GM23248 (cell line): ENCODE results near the gene KIF13A. TPM values are rescaled to one million over a fixed set of nuclear protein-coding genes. Genes with fewer than 3 reads are reported as not detected.

Experiments used
- DNase-seq: peaks from one replicate; pipeline ENCODE4 v3.0.0-alpha.2; 2015
- H2AFZ ChIP-seq: fragments of 200-600 bp; sonication (generic); 2 replicates; pipeline ENCODE4 v1.6.1; 2016; ENCODE audit warnings: antibody characterized with exemption
- H3F3A ChIP-seq: fragments of 200-600 bp; sonication (generic); 2 replicates; pipeline ENCODE4 v1.6.1; 2016; ENCODE audit warnings: mild to moderate bottlenecking, antibody characterized with exemption, mixed run types; ENCODE audit not compliant: insufficient read depth
- H3K27ac ChIP-seq: fragments of 200-600 bp; sonication (generic); 2 replicates; pipeline ENCODE4 v1.5.1; 2016; ENCODE audit warnings: mild to moderate bottlenecking
- H3K27me3 ChIP-seq: fragments of 200-600 bp; sonication (generic); replicated peaks from 2 replicates; pipeline ENCODE4 v1.6.1; 2016; ENCODE audit warnings: mild to moderate bottlenecking; ENCODE audit not compliant: insufficient read depth
- H3K36me3 ChIP-seq: fragments of 200-600 bp; sonication (generic); 2 replicates; pipeline ENCODE4 v1.6.1; 2016; ENCODE audit warnings: low read depth, mild to moderate bottlenecking
- H3K4me1 ChIP-seq: fragments of 200-600 bp; sonication (generic); 2 replicates; pipeline ENCODE4 v1.6.1; 2016; ENCODE audit warnings: mild to moderate bottlenecking; ENCODE audit not compliant: insufficient read depth
- H3K4me2 ChIP-seq: fragments of 200-600 bp; sonication (generic); one replicate; pipeline ENCODE4 v1.6.1; 2016; ENCODE audit warnings: mild to moderate bottlenecking; ENCODE audit not compliant: unreplicated experiment
- H3K4me3 ChIP-seq: fragments of 200-600 bp; sonication (generic); 2 replicates; pipeline ENCODE4 v1.5.1; 2016; ENCODE audit warnings: mild to moderate bottlenecking
- H3K79me2 ChIP-seq: fragments of 200-600 bp; sonication (generic); 2 replicates; pipeline ENCODE4 v1.6.1; 2016; ENCODE audit warnings: mild to moderate bottlenecking; ENCODE audit not compliant: insufficient read depth
- H3K9ac ChIP-seq: fragments of 200-600 bp; sonication (generic); 2 replicates; pipeline ENCODE4 v1.6.1; 2016; ENCODE audit warnings: mild to moderate bottlenecking
- H3K9me2 ChIP-seq: fragments of 200-600 bp; sonication (generic); 2 replicates; pipeline ENCODE4 v1.6.1; 2016; ENCODE audit warnings: mixed run types, mild to moderate bottlenecking, moderate library complexity; ENCODE audit not compliant: insufficient read depth
- H3K9me3 ChIP-seq: fragments of 200-600 bp; sonication (generic); one replicate; pipeline ENCODE4 v1.6.1; 2017; ENCODE audit warnings: low read depth
- H4K20me1 ChIP-seq: fragments of 200-600 bp; sonication (generic); 2 replicates; pipeline ENCODE4 v1.6.0; 2016; ENCODE audit not compliant: insufficient read depth
- EZH2 ChIP-seq: fragments of 200-600 bp; sonication (generic); IDR thresholded peaks from 2 replicates; pipeline ENCODE4 v1.6.1; 2018; ENCODE audit warnings: antibody characterized with exemption, mild to moderate bottlenecking; ENCODE audit not compliant: insufficient read depth, poor library complexity, severe bottlenecking
- EZH2phosphoT487 ChIP-seq: fragments of 200-600 bp; sonication (generic); IDR thresholded peaks from 2 replicates; pipeline ENCODE4 v1.6.1; 2018; ENCODE audit warnings: antibody characterized with exemption, moderate library complexity, mild to moderate bottlenecking, low read depth; ENCODE audit not compliant: insufficient read depth
- WGBS, 2 experiments: methylation state at CpG; one replicate each; pipeline ENCODE4 v1.1.6; 2015 to 2017; ENCODE audit warnings: low lambda C conversion rate in 2 of 2, low coverage in 1 of 2; ENCODE audit errors: missing lambda C conversion rate in 2 of 2; 5-methylcytosine and 5-hydroxymethylcytosine counted together
- in situ Hi-C: fragments of 300-500 bp; cut with MboI; formaldehyde crosslinking; loops from 2 replicates; pipeline ENCODE4 v1.15.0; 2020
- polyA plus RNA-seq: library from polyadenylated mRNA; unstranded; fragments of >200 nt; fragmentation: Nextera tagmentation; extraction: Ambion mirVana; gene quantifications from 2 replicates; pipeline ENCODE4 v1.2.1, GENCODE V29; 2016
- total RNA-seq: library from RNA; depleted of rRNA; stranded (reverse); fragments of >200 nt; shearing (Covaris generic); gene quantifications from 2 replicates; pipeline ENCODE4 v1.2.3, GENCODE V29; 2014

KIF13A gene
- total and polyA plus RNA-seq, 2 experiments from 2014 or later, result 5.0 to 46.0 TPM

DNA sequence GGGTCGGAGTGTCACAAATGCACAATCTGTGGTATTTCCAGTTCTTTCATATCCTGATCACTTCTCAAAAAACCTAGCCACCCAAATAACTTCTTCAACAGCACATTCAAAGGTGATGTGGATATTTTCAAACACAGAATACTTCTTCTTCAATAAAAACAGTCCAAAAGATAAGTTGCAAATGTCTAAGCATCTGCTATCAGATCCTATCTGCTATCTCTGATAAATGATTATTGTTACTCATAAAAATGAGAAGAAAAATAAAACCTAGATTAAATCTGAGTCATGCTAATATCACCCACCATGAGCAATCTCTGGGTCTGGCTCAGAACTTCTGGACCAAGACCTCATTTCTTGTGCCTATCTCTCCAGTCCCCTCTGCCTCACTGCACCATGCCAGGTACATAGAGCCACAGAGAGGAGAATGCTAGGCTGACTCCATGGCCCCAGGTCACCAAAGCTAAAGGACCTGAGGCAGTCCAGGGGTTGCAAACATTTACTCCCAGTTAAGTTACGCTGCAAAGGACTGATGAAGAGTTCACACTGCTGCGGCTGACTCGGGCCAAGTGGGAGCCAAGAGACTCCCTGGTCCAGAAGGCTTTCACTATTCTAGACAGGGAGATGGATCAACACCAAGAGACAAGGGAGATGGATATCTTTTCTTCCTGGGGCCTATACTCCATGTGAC, 101.4 kb downstream of the KIF13A start:
- Histone ChIP-seq H3K9ac (no peak overlapping the region), H3K4me2 (no peak overlapping the region), H4K20me1 (peaks cover 3% of the 10 kb centered on the region; the same call in 1 of the 2 replicates), H3F3A (peaks cover 27% of the 10 kb centered on the region), H3K4me1 (peaks cover 34% of the 10 kb centered on the region), H3K79me2 (peaks cover 34% of the 10 kb centered on the region), H3K9me2 (no peaks in the 10 kb centered on the region), H2AFZ (no peak overlapping the region), H3K27ac (no peak overlapping the region), H3K27me3 (no peaks in the 10 kb centered on the region), H3K4me3 (no peak overlapping the region), H3K36me3 (0 out of 2 replicates have a peak, but pooled peaks cover 3% of the 10 kb centered on the region), H3K9me3 (no peaks in the 10 kb centered on the region)
- in situ Hi-C loops, result no loop called here
- WGBS, 2 experiments, result 92 to 98% methylated on average over 4 of the region's 4 CpGs
- TF ChIP-seq EZH2phosphoT487, result no peak
- no peak for TF ChIP-seq EZH2
- DNase-seq, result no peak

GRCh38 chr6:17884498-17885478, 102.6 kb downstream of the KIF13A start:
- peaks cover 44% of the 10 kb centered on the region for H3K79me2 ChIP-seq
- no peaks in the 10 kb centered on the region for H3K27me3 ChIP-seq
- H3F3A ChIP-seq, result peaks cover 27% of the 10 kb centered on the region
- H2AFZ ChIP-seq, result no peak overlapping the region
- DNase-seq, result peak; percentile 52
- no peaks in the 10 kb centered on the region for H3K9me3 ChIP-seq
- H4K20me1 ChIP-seq, result peaks cover 3% of the 10 kb centered on the region; the same call in 1 of the 2 replicates
- peak overlapping the region; percentile 36 for H3K9ac ChIP-seq
- in situ Hi-C loops, result no loop called here
- no peaks in the 10 kb centered on the region for H3K9me2 ChIP-seq
- WGBS, 2 experiments, result 46 to 50% methylated on average over 4 of the region's 4 CpGs
- TF ChIP-seq EZH2 (no peak), EZH2phosphoT487 (no peak)
- H3K4me2 ChIP-seq, result peak overlapping the region; percentile 65
- H3K4me1 ChIP-seq, result peaks cover 34% of the 10 kb centered on the region
- peak overlapping the region; percentile 27; the same call in 1 of the 2 replicates for H3K27ac ChIP-seq
- peak overlapping the region; percentile 41 for H3K4me3 ChIP-seq
- 0 out of 2 replicates have a peak, but pooled peaks cover 3% of the 10 kb centered on the region for H3K36me3 ChIP-seq

DNA sequence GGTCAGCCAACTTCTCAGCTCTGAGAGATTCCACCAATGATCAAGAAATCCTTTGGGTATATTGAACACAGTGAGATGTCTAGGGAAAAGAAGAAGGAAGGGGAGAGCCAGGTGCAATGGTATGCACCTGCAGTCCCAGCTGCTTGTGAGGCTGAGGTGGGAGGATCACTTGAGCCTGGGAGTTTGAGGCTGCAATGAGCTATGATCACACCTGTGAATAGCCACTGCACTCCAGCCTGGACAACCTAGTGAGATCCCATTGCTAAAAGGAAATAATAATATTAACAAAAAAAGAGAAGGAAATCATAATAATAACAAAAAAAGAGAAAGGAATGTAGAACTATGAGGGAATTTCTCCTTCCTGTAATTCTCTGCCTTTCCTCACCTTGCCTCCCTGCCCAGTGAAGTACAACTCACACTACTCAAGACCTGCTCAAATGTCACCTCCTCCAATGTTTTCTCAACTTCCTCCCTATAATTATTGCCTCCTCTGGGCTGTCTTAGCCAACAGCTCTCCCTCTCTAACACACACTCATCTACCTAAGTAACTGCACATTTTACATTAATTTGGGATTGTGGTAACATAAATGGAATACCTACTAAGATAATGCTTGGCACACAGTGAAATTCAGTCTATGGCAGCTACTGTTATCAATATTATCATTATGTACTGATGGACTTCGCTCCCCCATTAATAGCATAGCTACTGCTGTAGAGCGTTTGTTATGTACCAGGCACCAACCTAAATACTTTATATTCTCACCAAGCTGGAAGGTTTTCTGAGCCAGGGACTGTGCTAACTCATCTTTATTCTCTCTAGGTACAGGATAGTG, 103.6 kb downstream of the KIF13A start:
- no peak overlapping the region for H2AFZ ChIP-seq
- peaks cover 27% of the 10 kb centered on the region for H3F3A ChIP-seq
- H3K9me2 ChIP-seq, result no peaks in the 10 kb centered on the region
- peaks cover 40% of the 10 kb centered on the region for H3K4me1 ChIP-seq
- DNase-seq, result no peak
- TF ChIP-seq EZH2 (no peak), EZH2phosphoT487 (no peak)
- 0 out of 2 replicates have a peak, but pooled peaks cover under 1% of the 10 kb centered on the region for H3K36me3 ChIP-seq
- in situ Hi-C loops, result no loop called here
- 0 out of 2 replicates have a peak overlapping the region, but pooled peaks have one; percentile 36 for H3K9ac ChIP-seq
- peak overlapping the region; percentile 65 for H3K4me2 ChIP-seq
- 95 to 96% methylated on average over 2 of the region's 2 CpGs for WGBS, 2 experiments
- H3K4me3 ChIP-seq, result no peak overlapping the region
- H3K27ac ChIP-seq, result no peak overlapping the region
- H3K79me2 ChIP-seq, result peaks cover 51% of the 10 kb centered on the region
- no peaks in the 10 kb centered on the region for H3K27me3 ChIP-seq
- H3K9me3 ChIP-seq, result no peaks in the 10 kb centered on the region
- peaks cover 3% of the 10 kb centered on the region; the same call in 1 of the 2 replicates for H4K20me1 ChIP-seq
